HEK293T (cell line): Measurements from ENCODE around the gene CEP68.

Experiments used
- BHLHE40 ChIP-seq: fragments of 450-650 bp; IDR thresholded peaks from 2 replicates; pipeline ENCODE4 v1.6.1; 2016; ENCODE audit warnings: mild to moderate bottlenecking, moderate library complexity, borderline replicate concordance
- CTBP1 ChIP-seq: fragments of 450-650 bp; IDR thresholded peaks from 2 replicates; pipeline ENCODE4 v1.6.1; 2016; ENCODE audit warnings: borderline replicate concordance
- FOXM1 ChIP-seq: fragments of 450-650 bp; IDR thresholded peaks from 2 replicates; pipeline ENCODE4 v1.6.1; 2017; ENCODE audit warnings: mild to moderate bottlenecking, borderline replicate concordance
- HDGF ChIP-seq: fragments of 450-650 bp; IDR thresholded peaks from 2 replicates; pipeline ENCODE4 v1.6.1; 2017; ENCODE audit warnings: antibody characterized with exemption, borderline replicate concordance
- SP1 ChIP-seq: fragments of 450-650 bp; IDR thresholded peaks from 2 replicates; pipeline ENCODE4 v1.6.1; 2017
- ZNF384 ChIP-seq: fragments of 450-650 bp; IDR thresholded peaks from 2 replicates; pipeline ENCODE4 v1.6.1; 2016
- TF ChIP-seq, protein P1 (sequence below): fragments of 450-650 bp; IDR thresholded peaks from 2 replicates; pipeline ENCODE4 v1.6.1; 2016

DNA sequence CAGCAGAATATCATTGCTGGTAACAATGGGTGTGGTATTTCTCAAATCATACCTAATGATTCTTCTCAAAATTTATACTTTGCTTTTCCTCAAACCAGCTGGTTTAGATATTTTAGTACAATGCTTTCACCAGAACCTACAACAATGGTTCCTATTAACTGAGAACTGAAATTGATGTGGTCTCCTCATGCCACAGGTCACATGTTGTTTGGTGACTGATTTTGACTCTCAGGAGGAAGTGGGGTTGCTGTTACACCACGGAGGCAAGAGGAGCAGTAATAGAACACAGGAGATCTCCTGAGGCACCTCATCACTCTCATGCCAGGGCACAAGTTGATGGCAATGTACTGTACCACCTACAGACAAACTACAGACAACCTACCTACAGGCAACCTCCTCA lies 3.0 kb upstream of the CEP68 start:
- TF ChIP-seq CTBP1 (no peak), BHLHE40 (no peak), ZNF384 (no peak), FOXM1 (no peak), HDGF (no peak), SP1 (no peak)
- TF ChIP-seq, protein P1, sequence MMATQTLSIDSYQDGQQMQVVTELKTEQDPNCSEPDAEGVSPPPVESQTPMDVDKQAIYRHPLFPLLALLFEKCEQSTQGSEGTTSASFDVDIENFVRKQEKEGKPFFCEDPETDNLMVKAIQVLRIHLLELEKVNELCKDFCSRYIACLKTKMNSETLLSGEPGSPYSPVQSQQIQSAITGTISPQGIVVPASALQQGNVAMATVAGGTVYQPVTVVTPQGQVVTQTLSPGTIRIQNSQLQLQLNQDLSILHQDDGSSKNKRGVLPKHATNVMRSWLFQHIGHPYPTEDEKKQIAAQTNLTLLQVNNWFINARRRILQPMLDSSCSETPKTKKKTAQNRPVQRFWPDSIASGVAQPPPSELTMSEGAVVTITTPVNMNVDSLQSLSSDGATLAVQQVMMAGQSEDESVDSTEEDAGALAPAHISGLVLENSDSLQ = no peak
